ENCODE data around the gene HRC.
"Not testable (repeated sequence)": the region's sequence is repeated elsewhere in the genome, so short reads cannot be mapped to it uniquely, and the experiment has no call there.

Gene HRC

DNA sequence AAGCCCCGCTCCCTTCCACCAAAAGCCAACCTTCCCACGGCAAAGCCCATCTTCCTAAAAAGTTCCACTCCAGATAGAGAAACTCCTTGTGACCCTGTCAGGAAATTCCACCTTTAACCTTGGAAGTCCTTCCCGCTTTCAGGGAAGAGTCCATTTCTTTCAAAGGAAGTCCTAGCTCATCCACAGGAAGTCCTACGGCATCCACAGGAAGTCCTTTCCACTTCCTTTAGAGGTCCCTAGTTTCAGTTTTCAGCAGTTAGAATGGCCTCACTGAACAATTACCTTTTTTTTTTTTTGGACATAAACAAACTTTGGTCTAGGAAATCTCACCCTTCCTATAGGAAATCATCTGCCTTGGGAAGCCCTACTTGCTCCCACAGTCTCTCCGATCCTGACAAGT lies 34.1 kb upstream of the HRC start:
- Histone ChIP-seq H3K36me3 (ENCODE audit: insufficient read depth, insufficient read length, low read length) (no peaks in the 10 kb centered on the region), H3K9me3 (ENCODE audit: insufficient read depth, low read length) (no peaks in the 10 kb centered on the region), H3K27me3 (ENCODE audit: insufficient read depth, insufficient read length) (peaks cover 9% of the 10 kb centered on the region), H3K4me3 (ENCODE audit: insufficient read length, low read depth) (no peak overlapping the region), H3K9ac (ENCODE audit: insufficient read length, low read depth) (no peak overlapping the region), H3K4me1 (ENCODE audit: insufficient read depth, insufficient read length) (no peaks in the 10 kb centered on the region)
- TF ChIP-seq YY1 (IDR thresholded peaks at IDR 0.05; ENCODE audit: insufficient read depth, insufficient read length): no peak
- no peak for TF ChIP-seq SUZ12 (IDR thresholded peaks at IDR 0.05; ENCODE audit: extremely low read depth, insufficient read depth, insufficient read length)
- no peak for TF ChIP-seq ZNF274 (IDR thresholded peaks at IDR 0.05; ENCODE audit: low read depth, low read length)
- DNase-seq (ENCODE audit: low read depth, low spot score): no peak

DNA sequence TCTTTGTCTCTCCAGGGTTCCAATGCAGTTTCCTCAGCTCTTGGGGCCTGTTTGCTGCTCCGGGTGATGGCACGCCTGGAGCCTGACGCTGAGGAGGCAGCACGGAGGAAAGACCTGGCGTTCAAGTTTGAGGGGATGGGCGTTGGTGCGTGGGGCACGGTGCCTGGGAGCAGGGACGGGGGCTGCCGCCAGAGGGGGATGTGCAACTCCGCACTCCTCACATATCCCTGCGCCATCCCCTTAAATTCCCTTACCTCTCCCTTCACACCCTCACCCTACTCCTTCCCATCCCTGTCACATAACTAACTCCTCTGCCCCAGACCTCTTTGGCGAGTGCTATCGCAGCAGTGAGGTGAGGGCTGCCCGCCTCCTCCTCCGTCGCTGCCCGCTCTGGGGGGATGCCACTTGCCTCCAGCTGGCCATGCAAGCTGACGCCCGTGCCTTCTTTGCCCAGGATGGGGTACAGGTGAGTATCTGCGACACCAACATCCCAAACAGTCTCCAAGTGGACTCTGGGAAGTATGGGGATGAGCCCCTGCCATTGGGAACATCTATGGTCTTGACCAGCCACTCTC lies 33.5 kb upstream of the HRC start:
- DNase-seq (ENCODE audit: low read depth, low spot score): no peak
- H3K36me3 ChIP-seq (ENCODE audit: insufficient read depth, insufficient read length, low read length): no peaks in the 10 kb centered on the region
- no peaks in the 10 kb centered on the region for H3K4me1 ChIP-seq (ENCODE audit: insufficient read depth, insufficient read length)
- H3K9me3 ChIP-seq (ENCODE audit: insufficient read depth, low read length): no peaks in the 10 kb centered on the region
- H3K4me3 ChIP-seq (ENCODE audit: insufficient read length, low read depth): no peak overlapping the region
- H3K9ac ChIP-seq (ENCODE audit: insufficient read length, low read depth): no peak overlapping the region
- TF ChIP-seq ZNF274 (IDR thresholded peaks at IDR 0.05; ENCODE audit: low read depth, low read length) (no peak), SUZ12 (IDR thresholded peaks at IDR 0.05; ENCODE audit: extremely low read depth, insufficient read depth, insufficient read length) (no peak), YY1 (IDR thresholded peaks at IDR 0.05; ENCODE audit: insufficient read depth, insufficient read length) (no peak)
- peaks cover 4% of the 10 kb centered on the region for H3K27me3 ChIP-seq (ENCODE audit: insufficient read depth, insufficient read length)

DNA sequence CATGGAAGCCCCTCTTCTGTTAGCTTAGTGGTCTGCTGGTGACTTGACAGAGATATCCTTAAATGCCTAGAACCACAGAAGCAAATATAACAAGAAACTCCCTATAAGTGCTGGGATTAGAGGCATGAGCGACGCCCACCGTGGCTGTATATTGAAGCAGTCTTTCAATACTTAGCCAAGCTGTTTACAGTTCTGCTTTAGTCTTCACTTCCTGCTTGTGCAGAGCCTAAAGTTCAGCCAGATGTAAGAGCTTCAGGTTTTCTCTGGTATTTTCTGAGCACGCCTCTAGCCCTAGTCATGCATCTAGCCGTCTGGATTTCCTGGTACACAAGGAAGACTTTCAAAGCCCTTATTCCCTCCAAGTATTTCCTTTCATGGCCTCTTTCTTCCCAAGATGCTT lies 30.9 kb upstream of the HRC start:
- no peaks in the 10 kb centered on the region for H3K36me3 ChIP-seq (ENCODE audit: insufficient read depth, insufficient read length, low read length)
- DNase-seq (ENCODE audit: low read depth, low spot score): no peak
- no peaks in the 10 kb centered on the region for H3K4me1 ChIP-seq (ENCODE audit: insufficient read depth, insufficient read length)
- H3K9ac ChIP-seq (ENCODE audit: insufficient read length, low read depth): no peak overlapping the region
- no peaks in the 10 kb centered on the region for H3K27me3 ChIP-seq (ENCODE audit: insufficient read depth, insufficient read length)
- H3K9me3 ChIP-seq (ENCODE audit: insufficient read depth, low read length): no peaks in the 10 kb centered on the region
- no peak for TF ChIP-seq YY1 (IDR thresholded peaks at IDR 0.05; ENCODE audit: insufficient read depth, insufficient read length)
- no peak overlapping the region for H3K4me3 ChIP-seq (ENCODE audit: insufficient read length, low read depth)

DNA sequence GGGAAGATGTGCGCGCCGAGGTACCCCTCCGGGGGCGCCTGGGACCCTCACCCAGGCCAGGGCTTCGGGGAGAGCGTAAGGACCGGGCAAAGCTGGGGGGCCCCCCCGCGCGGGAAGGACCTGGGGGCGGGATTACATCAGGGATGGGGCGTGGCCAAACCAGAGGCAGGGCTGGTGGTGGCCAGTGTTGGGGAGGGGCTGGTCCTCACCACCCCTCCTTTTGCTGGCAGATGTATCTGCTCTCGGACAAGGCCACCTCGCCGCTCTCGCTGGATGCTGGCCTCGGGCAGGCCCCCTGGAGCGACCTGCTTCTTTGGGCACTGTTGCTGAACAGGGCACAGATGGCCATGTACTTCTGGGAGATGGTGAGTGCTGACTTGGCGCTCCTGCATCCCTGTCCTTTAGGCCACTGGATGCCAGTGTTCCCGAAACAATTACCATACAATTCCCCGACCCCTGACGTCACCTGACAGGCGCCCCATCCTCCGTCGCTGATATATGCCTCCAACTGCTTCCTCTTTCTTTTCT lies 27.7 kb upstream of the HRC start:
- Histone ChIP-seq H3K4me3 (ENCODE audit: insufficient read length, low read depth) (no peak overlapping the region), H3K4me1 (ENCODE audit: insufficient read depth, insufficient read length) (no peaks in the 10 kb centered on the region), H3K27me3 (ENCODE audit: insufficient read depth, insufficient read length) (no peaks in the 10 kb centered on the region), H3K9ac (ENCODE audit: insufficient read length, low read depth) (no peak overlapping the region), H3K9me3 (ENCODE audit: insufficient read depth, low read length) (no peaks in the 10 kb centered on the region), H3K36me3 (ENCODE audit: insufficient read depth, insufficient read length, low read length) (no peaks in the 10 kb centered on the region)
- DNase-seq (ENCODE audit: low read depth, low spot score): no peak
- TF ChIP-seq SUZ12 (IDR thresholded peaks at IDR 0.05; ENCODE audit: extremely low read depth, insufficient read depth, insufficient read length): no peak
- TF ChIP-seq YY1 (IDR thresholded peaks at IDR 0.05; ENCODE audit: insufficient read depth, insufficient read length): no peak
- no peak for TF ChIP-seq ZNF274 (IDR thresholded peaks at IDR 0.05; ENCODE audit: low read depth, low read length)

DNA sequence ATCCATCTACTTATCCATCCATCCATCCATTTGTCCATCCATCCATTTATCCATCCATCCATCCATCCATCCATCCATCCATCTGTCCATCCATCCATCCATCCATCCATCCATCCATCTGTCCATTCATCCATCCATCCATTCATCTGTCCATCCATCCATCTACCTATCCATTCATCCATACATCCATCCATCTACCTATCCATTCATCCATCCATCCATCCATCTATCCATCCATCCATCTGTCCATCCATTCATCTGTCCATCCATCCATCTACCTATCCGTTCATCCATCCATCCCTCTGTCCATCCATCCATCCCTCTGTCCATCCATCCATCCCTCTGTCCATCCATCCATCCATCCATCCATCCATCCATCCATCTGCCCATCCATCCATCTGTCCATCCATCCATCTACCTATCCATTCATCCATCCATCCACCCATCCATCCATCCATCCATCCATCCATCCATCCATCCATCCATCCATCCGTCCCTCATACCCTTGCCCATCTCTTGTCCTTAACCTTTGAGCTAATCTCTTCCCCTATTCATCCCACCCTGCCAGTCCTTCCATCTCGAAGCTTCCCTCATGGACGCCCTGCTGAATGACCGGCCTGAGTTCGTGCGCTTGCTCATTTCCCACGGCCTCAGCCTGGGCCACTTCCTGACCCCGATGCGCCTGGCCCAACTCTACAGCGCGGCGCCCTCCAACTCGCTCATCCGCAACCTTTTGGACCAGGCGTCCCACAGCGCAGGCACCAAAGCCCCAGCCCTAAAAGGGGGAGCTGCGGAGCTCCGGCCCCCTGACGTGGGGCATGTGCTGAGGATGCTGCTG lies 27.0 kb upstream of the HRC start:
- not testable (repeated sequence) for H3K27me3 ChIP-seq (ENCODE audit: insufficient read depth, insufficient read length); H3K4me3 ChIP-seq (ENCODE audit: insufficient read length, low read depth); DNase-seq (ENCODE audit: low read depth, low spot score); H3K36me3 ChIP-seq (ENCODE audit: insufficient read depth, insufficient read length, low read length); H3K9ac ChIP-seq (ENCODE audit: insufficient read length, low read depth); H3K4me1 ChIP-seq (ENCODE audit: insufficient read depth, insufficient read length); H3K9me3 ChIP-seq (ENCODE audit: insufficient read depth, low read length)

DNA sequence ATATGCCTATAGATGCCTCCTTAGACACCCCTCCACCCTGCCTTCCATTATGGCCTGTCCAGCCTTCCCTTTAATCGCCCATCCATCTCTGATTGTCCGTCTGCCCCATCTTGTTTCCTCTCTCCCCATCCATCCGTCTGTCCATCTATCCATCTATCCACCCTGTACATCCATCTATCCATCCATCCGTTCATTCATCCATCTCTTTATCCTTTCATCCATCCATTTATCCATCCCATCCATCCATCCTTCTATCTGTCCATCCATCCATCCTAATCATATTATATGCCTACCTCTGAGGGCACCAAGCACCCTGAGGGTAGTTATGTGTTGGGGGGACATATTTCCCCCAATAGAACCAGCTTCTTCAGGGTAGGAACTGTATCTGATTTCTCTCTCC lies 25.5 kb upstream of the HRC start:
- no peak for DNase-seq (ENCODE audit: low read depth, low spot score)
- TF ChIP-seq ZNF274 (IDR thresholded peaks at IDR 0.05; ENCODE audit: low read depth, low read length): no peak
- TF ChIP-seq SUZ12 (IDR thresholded peaks at IDR 0.05; ENCODE audit: extremely low read depth, insufficient read depth, insufficient read length): no peak
- TF ChIP-seq YY1 (IDR thresholded peaks at IDR 0.05; ENCODE audit: insufficient read depth, insufficient read length): no peak
- Histone ChIP-seq H3K9ac (ENCODE audit: insufficient read length, low read depth) (no peak overlapping the region), H3K9me3 (ENCODE audit: insufficient read depth, low read length) (no peaks in the 10 kb centered on the region), H3K36me3 (ENCODE audit: insufficient read depth, insufficient read length, low read length) (no peaks in the 10 kb centered on the region), H3K4me1 (ENCODE audit: insufficient read depth, insufficient read length) (no peaks in the 10 kb centered on the region), H3K4me3 (ENCODE audit: insufficient read length, low read depth) (no peak overlapping the region), H3K27me3 (ENCODE audit: insufficient read depth, insufficient read length) (no peaks in the 10 kb centered on the region)

DNA sequence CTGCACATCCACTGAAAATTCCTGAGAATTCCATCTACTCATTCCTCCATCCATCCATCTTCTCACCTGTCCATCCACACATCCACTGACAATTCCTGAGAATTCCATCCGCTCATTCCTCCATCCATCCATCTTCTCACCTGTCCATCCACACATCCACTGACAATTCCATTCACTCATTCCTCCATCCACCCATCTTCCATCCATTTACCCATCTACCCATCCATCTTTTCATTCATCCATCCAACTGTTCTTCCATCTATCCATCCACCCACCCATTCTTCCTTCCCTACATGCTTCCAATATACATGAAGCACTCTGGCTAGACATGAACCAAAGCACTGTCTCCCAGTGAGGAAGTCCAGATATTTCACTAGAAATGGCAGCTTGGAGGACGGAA lies 18.0 kb upstream of the HRC start:
- Histone ChIP-seq H3K27me3 (ENCODE audit: insufficient read depth, insufficient read length) (no peaks in the 10 kb centered on the region), H3K36me3 (ENCODE audit: insufficient read depth, insufficient read length, low read length) (no peaks in the 10 kb centered on the region), H3K4me3 (ENCODE audit: insufficient read length, low read depth) (no peak overlapping the region), H3K9me3 (ENCODE audit: insufficient read depth, low read length) (no peaks in the 10 kb centered on the region), H3K4me1 (ENCODE audit: insufficient read depth, insufficient read length) (no peaks in the 10 kb centered on the region), H3K9ac (ENCODE audit: insufficient read length, low read depth) (no peak overlapping the region)
- no peak for TF ChIP-seq ZNF274 (IDR thresholded peaks at IDR 0.05; ENCODE audit: low read depth, low read length)
- no peak for TF ChIP-seq YY1 (IDR thresholded peaks at IDR 0.05; ENCODE audit: insufficient read depth, insufficient read length)
- TF ChIP-seq SUZ12 (IDR thresholded peaks at IDR 0.05; ENCODE audit: extremely low read depth, insufficient read depth, insufficient read length): no peak
- DNase-seq (ENCODE audit: low read depth, low spot score): no peak
